Stimulated activated CD4-positive, alpha-beta T cell treated with anti-CD3 and anti-CD28 coated beads, Interleukin-1b, Interleukin-23, amount 100 ng/mL, for 4 hours (primary cell): ENCODE measurements around the gene TPM2.
A peak's percentile ranks its signal among the peaks of the same experiment; 100 is the strongest.

ENCODE experiments used
- DNase-seq, 2 donors: peaks; one replicate each; pipeline ENCODE4 v3.0.0-alpha.2; 2020; ENCODE audit warnings: low read depth in 2 of 2

TPM2 gene

GRCh38 chr9:35679091-35679490, 10.6 kb downstream of the TPM2 start:
- DNase-seq, result no peak

GRCh38 chr9:35675732-35676392, 13.9 kb downstream of the TPM2 start:
- DNase-seq, result no peak

- DNase-seq, result no peak
Observed at GRCh38 chr9:35675204-35675603, 14.5 kb downstream of the TPM2 start.

- DNase-seq, result no peak
Observed at GRCh38 chr9:35674025-35674361, 15.7 kb downstream of the TPM2 start.

GRCh38 chr9:35673132-35674024, 16.3 kb downstream of the TPM2 start, which contains the start of gene CA9:
TSS of gene CA9 (plus strand) at chr9:35673928. CDS start at chr9:35673960, 32 bp downstream.
- no peak for DNase-seq

GRCh38 chr9:35669331-35670145, 20.2 kb downstream of the TPM2 start:
- no peak for DNase-seq

- DNase-seq, result no peak
Observed at GRCh38 chr9:35667939-35668338, 21.8 kb downstream of the TPM2 start.

- DNase-seq, result no peak
Observed at GRCh38 chr9:35666549-35666948, 23.2 kb downstream of the TPM2 start.

- no peak for DNase-seq
Observed at GRCh38 chr9:35666045-35666444, 23.7 kb downstream of the TPM2 start.

- DNase-seq, result no peak
Observed at GRCh38 chr9:35665471-35665818, 24.3 kb downstream of the TPM2 start.

- DNase-seq, result peak; percentile 25 to 57
Observed at GRCh38 chr9:35664531-35665470, 24.9 kb downstream of the TPM2 start, which contains the start of gene ARHGEF39. TSS of gene ARHGEF39 (minus strand) at chr9:35665195. CDS start at chr9:35665169, 26 bp downstream.

- no peak for DNase-seq
Observed at GRCh38 chr9:35662437-35662836, 27.3 kb downstream of the TPM2 start.

GRCh38 chr9:35661756-35662350, 27.9 kb downstream of the TPM2 start:
- no peak for DNase-seq

- DNase-seq, result no peak
Observed at GRCh38 chr9:35660966-35661415, 28.7 kb downstream of the TPM2 start.

- no peak for DNase-seq
Observed at GRCh38 chr9:35659340-35659739, 30.4 kb downstream of the TPM2 start.

GRCh38 chr9:35658968-35659220, 30.8 kb downstream of the TPM2 start:
- no peak for DNase-seq

GRCh38 chr9:35658137-35658967, 31.4 kb downstream of the TPM2 start, which contains the start of gene CCDC107:
TSS of gene CCDC107 (plus strand) at chr9:35658292. CDS start at chr9:35658380, 88 bp downstream.
- peak; percentile 74 to 81 for DNase-seq

GRCh38 chr9:35657546-35658136, 32.1 kb downstream of the TPM2 start, which contains the start of gene RMRP:
TSS of gene RMRP (minus strand) at chr9:35658019.
- DNase-seq, result peak; percentile 88 to 91

GRCh38 chr9:35656831-35657545, 32.7 kb downstream of the TPM2 start:
- no peak for DNase-seq
